Measurements from ENCODE around the gene IER5. TPM values are rescaled to one million over a fixed set of nuclear protein-coding genes. Genes with fewer than 3 reads are reported as not detected.
A peak's percentile ranks its signal among the peaks of the same experiment; 100 is the strongest.

Gene IER5
- total and polyA plus RNA-seq, 9 of the 15 experiments (the other 6 are each of a cell fraction or from before 2014, with no cell fraction given): 2.4 to 32.1 (median 12.0) TPM

DNA sequence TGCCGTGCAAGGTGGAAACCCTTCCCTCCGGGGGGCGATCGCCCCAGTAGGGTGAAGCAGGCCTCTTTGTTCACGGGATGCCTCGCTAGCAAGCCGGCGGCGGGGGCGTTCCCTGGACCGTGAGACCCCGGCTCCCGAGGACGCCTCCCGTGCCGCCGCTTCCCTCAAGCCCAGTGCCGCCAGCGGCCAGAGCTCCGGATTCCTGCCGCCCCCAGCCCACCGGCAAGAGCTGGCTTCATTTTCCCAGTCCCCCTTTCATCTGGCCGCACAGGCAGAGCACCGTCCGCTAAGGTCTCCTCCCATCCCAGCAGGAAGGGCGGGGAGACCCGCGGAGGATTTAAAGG, 16.3 kb downstream of the IER5 start (continued):
- TF ChIP-seq TRIM24 (IDR thresholded peaks at IDR 0.05) (no peak), NR1H2 (CRISPR knock-in tag; IDR thresholded peaks at IDR 0.05) (0 out of 2 replicates have a peak, but pooled peaks have one; percentile 87), KLF1 (tag; IDR thresholded peaks at IDR 0.05) (0 out of 2 replicates have a peak, but pooled peaks have one; percentile 40), MYC (IDR thresholded peaks at IDR 0.05; ENCODE audit: low read depth, low read length) (no peak), MYC (CRISPR knock-in tag; IDR thresholded peaks at IDR 0.05; ENCODE audit: borderline replicate concordance, low read depth) (0 out of 2 replicates have a peak, but pooled peaks have one; percentile 52), ZNF212 (CRISPR knock-in tag; IDR thresholded peaks at IDR 0.05) (no peak), GATAD2A (IDR thresholded peaks at IDR 0.05) (no peak), ZNF707 (CRISPR knock-in tag; conservative IDR thresholded peaks at IDR 0.05) (no peak), NR2C1 (IDR thresholded peaks at IDR 0.05) (no peak), NR2C1 (tag; IDR thresholded peaks at IDR 0.05) (no peak), SMC3 (conservative IDR thresholded peaks at IDR 0.05; ENCODE audit: insufficient read depth, low read depth, low read length) (no peak), BDP1 (IDR thresholded peaks at IDR 0.05; ENCODE audit: insufficient read depth, insufficient read length) (no peak), EZH2 (IDR thresholded peaks at IDR 0.05; ENCODE audit: borderline replicate concordance, low read depth, low read length) (no peak), RCOR1 (IDR thresholded peaks at IDR 0.05; ENCODE audit: borderline replicate concordance in 1 of 2, low read depth in 2 of 2, low read length in 2 of 2) (no peak)
- TF ChIP-seq, protein P1, sequence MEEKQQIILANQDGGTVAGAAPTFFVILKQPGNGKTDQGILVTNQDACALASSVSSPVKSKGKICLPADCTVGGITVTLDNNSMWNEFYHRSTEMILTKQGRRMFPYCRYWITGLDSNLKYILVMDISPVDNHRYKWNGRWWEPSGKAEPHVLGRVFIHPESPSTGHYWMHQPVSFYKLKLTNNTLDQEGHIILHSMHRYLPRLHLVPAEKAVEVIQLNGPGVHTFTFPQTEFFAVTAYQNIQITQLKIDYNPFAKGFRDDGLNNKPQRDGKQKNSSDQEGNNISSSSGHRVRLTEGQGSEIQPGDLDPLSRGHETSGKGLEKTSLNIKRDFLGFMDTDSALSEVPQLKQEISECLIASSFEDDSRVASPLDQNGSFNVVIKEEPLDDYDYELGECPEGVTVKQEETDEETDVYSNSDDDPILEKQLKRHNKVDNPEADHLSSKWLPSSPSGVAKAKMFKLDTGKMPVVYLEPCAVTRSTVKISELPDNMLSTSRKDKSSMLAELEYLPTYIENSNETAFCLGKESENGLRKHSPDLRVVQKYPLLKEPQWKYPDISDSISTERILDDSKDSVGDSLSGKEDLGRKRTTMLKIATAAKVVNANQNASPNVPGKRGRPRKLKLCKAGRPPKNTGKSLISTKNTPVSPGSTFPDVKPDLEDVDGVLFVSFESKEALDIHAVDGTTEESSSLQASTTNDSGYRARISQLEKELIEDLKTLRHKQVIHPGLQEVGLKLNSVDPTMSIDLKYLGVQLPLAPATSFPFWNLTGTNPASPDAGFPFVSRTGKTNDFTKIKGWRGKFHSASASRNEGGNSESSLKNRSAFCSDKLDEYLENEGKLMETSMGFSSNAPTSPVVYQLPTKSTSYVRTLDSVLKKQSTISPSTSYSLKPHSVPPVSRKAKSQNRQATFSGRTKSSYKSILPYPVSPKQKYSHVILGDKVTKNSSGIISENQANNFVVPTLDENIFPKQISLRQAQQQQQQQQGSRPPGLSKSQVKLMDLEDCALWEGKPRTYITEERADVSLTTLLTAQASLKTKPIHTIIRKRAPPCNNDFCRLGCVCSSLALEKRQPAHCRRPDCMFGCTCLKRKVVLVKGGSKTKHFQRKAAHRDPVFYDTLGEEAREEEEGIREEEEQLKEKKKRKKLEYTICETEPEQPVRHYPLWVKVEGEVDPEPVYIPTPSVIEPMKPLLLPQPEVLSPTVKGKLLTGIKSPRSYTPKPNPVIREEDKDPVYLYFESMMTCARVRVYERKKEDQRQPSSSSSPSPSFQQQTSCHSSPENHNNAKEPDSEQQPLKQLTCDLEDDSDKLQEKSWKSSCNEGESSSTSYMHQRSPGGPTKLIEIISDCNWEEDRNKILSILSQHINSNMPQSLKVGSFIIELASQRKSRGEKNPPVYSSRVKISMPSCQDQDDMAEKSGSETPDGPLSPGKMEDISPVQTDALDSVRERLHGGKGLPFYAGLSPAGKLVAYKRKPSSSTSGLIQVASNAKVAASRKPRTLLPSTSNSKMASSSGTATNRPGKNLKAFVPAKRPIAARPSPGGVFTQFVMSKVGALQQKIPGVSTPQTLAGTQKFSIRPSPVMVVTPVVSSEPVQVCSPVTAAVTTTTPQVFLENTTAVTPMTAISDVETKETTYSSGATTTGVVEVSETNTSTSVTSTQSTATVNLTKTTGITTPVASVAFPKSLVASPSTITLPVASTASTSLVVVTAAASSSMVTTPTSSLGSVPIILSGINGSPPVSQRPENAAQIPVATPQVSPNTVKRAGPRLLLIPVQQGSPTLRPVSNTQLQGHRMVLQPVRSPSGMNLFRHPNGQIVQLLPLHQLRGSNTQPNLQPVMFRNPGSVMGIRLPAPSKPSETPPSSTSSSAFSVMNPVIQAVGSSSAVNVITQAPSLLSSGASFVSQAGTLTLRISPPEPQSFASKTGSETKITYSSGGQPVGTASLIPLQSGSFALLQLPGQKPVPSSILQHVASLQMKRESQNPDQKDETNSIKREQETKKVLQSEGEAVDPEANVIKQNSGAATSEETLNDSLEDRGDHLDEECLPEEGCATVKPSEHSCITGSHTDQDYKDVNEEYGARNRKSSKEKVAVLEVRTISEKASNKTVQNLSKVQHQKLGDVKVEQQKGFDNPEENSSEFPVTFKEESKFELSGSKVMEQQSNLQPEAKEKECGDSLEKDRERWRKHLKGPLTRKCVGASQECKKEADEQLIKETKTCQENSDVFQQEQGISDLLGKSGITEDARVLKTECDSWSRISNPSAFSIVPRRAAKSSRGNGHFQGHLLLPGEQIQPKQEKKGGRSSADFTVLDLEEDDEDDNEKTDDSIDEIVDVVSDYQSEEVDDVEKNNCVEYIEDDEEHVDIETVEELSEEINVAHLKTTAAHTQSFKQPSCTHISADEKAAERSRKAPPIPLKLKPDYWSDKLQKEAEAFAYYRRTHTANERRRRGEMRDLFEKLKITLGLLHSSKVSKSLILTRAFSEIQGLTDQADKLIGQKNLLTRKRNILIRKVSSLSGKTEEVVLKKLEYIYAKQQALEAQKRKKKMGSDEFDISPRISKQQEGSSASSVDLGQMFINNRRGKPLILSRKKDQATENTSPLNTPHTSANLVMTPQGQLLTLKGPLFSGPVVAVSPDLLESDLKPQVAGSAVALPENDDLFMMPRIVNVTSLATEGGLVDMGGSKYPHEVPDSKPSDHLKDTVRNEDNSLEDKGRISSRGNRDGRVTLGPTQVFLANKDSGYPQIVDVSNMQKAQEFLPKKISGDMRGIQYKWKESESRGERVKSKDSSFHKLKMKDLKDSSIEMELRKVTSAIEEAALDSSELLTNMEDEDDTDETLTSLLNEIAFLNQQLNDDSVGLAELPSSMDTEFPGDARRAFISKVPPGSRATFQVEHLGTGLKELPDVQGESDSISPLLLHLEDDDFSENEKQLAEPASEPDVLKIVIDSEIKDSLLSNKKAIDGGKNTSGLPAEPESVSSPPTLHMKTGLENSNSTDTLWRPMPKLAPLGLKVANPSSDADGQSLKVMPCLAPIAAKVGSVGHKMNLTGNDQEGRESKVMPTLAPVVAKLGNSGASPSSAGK (IDR thresholded peaks at IDR 0.05): 0 out of 2 replicates have a peak, but pooled peaks have one; percentile 74
